ENCODE results near the gene VWA8.

- TF ChIP-seq EGR1 (IDR thresholded peaks at IDR 0.05; ENCODE audit: low read depth) = no peak
- TF ChIP-seq REST (IDR thresholded peaks at IDR 0.05; ENCODE audit: low read depth) = no peak
- TF ChIP-seq CTCF (IDR thresholded peaks at IDR 0.05 in 2 of 3, conservative IDR thresholded peaks at IDR 0.05 in 1 of 3; ENCODE audit: borderline replicate concordance in 1 of 3, insufficient read depth in 1 of 3, low read depth in 2 of 3, low read length in 2 of 3) = no peak
- TF ChIP-seq EZH2 (IDR thresholded peaks at IDR 0.05) = no peak
- TF ChIP-seq SP1 (IDR thresholded peaks at IDR 0.05; ENCODE audit: low read depth) = no peak
- TF ChIP-seq SIN3A (IDR thresholded peaks at IDR 0.05; ENCODE audit: low read depth) = no peak
- no peak for TF ChIP-seq MAX (IDR thresholded peaks at IDR 0.05)
- no peak for TF ChIP-seq ATF3 (IDR thresholded peaks at IDR 0.05)
- TF ChIP-seq EZH2phosphoT487 (IDR thresholded peaks at IDR 0.05; ENCODE audit: borderline replicate concordance) = no peak
- TF ChIP-seq ZNF274 (IDR thresholded peaks at IDR 0.05; ENCODE audit: low read depth, low read length) = no peak
- TF ChIP-seq POLR2AphosphoS5 (IDR thresholded peaks at IDR 0.05; ENCODE audit: low read depth, low read length) = no peak
- TF ChIP-seq YY1 (IDR thresholded peaks at IDR 0.05; ENCODE audit: extremely low read depth, insufficient replicate concordance, low read depth, low read length) = no peak
- TF ChIP-seq JUND (IDR thresholded peaks at IDR 0.05) = no peak
Measured at GRCh38 chr13:41588899-41589298, 372.0 kb downstream of the VWA8 start.

All from HCT116 (cell line).